ENCODE data around the gene OR4D9. TPM values are rescaled to one million over a fixed set of nuclear protein-coding genes. Genes with fewer than 3 reads are reported as not detected.

The OR4D9 gene
- total and polyA plus RNA-seq, 8 donors, result under 0.01 TPM; not detected in 7

DNA sequence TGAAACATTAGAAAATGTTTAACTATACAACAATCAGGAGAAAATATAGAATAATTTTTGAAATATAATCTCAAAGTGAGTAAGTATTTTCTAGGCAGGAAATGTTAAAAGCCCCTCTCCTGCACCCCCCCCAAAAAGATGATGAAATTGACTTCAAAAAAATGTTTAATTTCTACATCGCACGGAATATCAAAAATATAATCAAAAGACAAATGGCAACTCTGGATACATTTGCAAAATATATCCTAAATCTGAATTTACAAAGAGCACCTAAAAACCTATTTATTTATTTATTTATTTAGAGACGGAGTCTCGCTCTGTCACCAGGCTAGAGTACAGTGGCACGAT is 36.9 kb downstream of the OR4D9 start:
- intact Hi-C loops (cut with DNase I; ENCODE audit: low total_unique reads), result loop anchor here (10.0 kb wide), 1 partner anchor 127 kb away; no protein-coding TSS in a partner anchor

DNA sequence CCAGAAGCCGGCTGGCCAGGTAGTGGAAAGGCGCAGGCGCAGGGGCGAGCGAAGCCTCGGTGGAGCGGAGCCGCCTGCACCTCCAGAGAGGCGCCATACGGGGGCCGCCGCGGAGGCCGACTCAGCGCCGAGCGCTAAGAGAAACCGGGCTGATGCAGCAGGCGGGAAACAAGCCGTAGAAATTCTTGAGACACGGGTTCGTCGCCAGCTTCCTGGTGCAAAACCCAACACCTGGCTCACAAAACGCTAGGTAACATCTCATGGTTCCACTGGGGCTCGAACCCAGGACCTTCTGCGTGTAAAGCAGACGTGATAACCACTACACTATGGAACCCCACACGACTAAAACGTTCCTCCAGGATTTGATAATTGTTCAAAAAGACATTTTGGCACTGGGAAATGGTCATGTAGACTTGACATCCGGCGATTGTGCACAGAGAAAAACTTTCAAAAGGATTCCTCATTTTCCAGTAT is 39.1 kb downstream of the OR4D9 start:
- H3K27ac ChIP-seq, result peak overlapping the region; percentile 63 to 86 (median 83)
- TF ChIP-seq POLR2A (IDR thresholded peaks at IDR 0.05) (no peak), EP300 (IDR thresholded peaks at IDR 0.05) (no peak), POLR2AphosphoS5 (IDR thresholded peaks at IDR 0.05) (peak in 1 of 3 donors; percentile 71)
- TF ChIP-seq, protein P1, sequence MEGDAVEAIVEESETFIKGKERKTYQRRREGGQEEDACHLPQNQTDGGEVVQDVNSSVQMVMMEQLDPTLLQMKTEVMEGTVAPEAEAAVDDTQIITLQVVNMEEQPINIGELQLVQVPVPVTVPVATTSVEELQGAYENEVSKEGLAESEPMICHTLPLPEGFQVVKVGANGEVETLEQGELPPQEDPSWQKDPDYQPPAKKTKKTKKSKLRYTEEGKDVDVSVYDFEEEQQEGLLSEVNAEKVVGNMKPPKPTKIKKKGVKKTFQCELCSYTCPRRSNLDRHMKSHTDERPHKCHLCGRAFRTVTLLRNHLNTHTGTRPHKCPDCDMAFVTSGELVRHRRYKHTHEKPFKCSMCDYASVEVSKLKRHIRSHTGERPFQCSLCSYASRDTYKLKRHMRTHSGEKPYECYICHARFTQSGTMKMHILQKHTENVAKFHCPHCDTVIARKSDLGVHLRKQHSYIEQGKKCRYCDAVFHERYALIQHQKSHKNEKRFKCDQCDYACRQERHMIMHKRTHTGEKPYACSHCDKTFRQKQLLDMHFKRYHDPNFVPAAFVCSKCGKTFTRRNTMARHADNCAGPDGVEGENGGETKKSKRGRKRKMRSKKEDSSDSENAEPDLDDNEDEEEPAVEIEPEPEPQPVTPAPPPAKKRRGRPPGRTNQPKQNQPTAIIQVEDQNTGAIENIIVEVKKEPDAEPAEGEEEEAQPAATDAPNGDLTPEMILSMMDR (IDR thresholded peaks at IDR 0.05), result peak in 5 of 7 experiments; percentile 26 to 49 (median 34)
- intact Hi-C loops (cut with DNase I; ENCODE audit: low total_unique reads), result no loop called here

More for the DNA sequence above, 36.9 kb downstream of the OR4D9 start:
- Histone ChIP-seq H3K27ac (no peak overlapping the region), H3K9me3 (no peaks in the 10 kb centered on the region), H3K4me3 (no peak overlapping the region), H3K27me3 (no peaks in the 10 kb centered on the region), H3K36me3 (no peaks in the 10 kb centered on the region), H3K4me1 (peaks cover 0 to 27% (median 10%) of the 10 kb centered on the region in 4 donors)
- WGBS, 5 donors, result 92 to 98% (median 96%) methylated on average over 5 of the region's 5 CpGs
- no peak for DNase-seq
- no peak for TF ChIP-seq POLR2A (IDR thresholded peaks at IDR 0.05)
- TF ChIP-seq POLR2AphosphoS5 (IDR thresholded peaks at IDR 0.05), result no peak
- no peak for TF ChIP-seq EP300 (IDR thresholded peaks at IDR 0.05)
- TF ChIP-seq, protein P1 (IDR thresholded peaks at IDR 0.05), result no peak

DNA sequence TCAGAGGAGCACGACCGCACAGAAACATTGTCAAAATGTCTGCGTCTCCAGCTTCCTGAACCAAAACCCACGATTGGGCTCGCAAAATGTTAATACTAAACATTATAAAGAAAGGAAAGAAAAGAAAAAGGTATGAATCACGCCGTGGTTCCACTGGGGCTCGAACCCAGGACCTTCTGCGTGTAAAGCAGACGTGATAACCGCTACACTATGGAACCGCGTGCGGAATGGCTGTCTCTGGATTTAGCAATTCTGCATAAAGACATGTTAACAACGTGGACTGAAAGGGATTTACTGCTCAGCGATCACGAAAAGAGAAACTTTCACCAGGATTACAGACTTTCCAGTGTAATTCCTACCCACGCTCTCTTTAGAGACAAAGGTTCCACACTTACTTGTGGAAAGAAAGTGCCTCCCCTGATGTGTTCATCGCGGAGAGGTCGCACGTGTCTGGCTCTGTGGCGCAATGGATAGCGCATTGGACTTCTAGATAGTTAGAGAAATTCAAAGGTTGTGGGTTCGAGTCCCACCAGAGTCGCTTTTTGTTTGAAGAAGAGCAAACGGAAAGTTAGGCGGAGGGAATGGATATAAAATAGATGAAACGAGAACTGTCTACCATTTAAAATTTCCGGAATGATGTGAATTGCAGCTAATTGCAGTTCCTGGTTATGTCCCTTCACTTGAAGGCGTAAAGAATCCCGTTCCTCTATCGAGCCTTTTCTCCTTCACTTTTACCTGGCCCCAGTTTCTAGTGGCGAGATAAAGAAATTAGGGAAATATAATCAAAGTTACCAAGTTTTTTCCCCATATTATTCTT is 39.7 kb downstream of the OR4D9 start:
- H3K9me3 ChIP-seq, result no peaks in the 10 kb centered on the region
- intact Hi-C loops (cut with DNase I; ENCODE audit: low total_unique reads), result no loop called here
- peak overlapping the region; percentile 49 to 54 (median 54) for H3K4me3 ChIP-seq
- 1 to 4% (median 3%) methylated on average over 34 of the region's 34 CpGs for WGBS, 5 donors
- no peaks in the 10 kb centered on the region for H3K36me3 ChIP-seq
- TF ChIP-seq POLR2A (IDR thresholded peaks at IDR 0.05) (no peak), POLR2AphosphoS5 (IDR thresholded peaks at IDR 0.05) (peak; percentile 16 to 50 (median 29))
- peak; percentile 76 to 93 for DNase-seq
- peak overlapping the region; percentile 63 to 86 (median 83) for H3K27ac ChIP-seq
- H3K27me3 ChIP-seq, result no peaks in the 10 kb centered on the region
- H3K4me1 ChIP-seq, result peaks cover 0 to 34% (median 12%) of the 10 kb centered on the region in 4 donors

More for the DNA sequence above, 39.1 kb downstream of the OR4D9 start:
- Histone ChIP-seq H3K4me1 (peaks cover 0 to 27% (median 10%) of the 10 kb centered on the region in 4 donors), H3K27me3 (no peaks in the 10 kb centered on the region), H3K9me3 (no peaks in the 10 kb centered on the region), H3K4me3 (peak overlapping the region; percentile 49 to 54 (median 54)), H3K36me3 (no peaks in the 10 kb centered on the region)
- WGBS, 5 donors, result 0 to 1% (median 0%) methylated on average over 25 to 31 of the region's 31 CpGs
- peak; percentile 79 to 93 for DNase-seq

DNA sequence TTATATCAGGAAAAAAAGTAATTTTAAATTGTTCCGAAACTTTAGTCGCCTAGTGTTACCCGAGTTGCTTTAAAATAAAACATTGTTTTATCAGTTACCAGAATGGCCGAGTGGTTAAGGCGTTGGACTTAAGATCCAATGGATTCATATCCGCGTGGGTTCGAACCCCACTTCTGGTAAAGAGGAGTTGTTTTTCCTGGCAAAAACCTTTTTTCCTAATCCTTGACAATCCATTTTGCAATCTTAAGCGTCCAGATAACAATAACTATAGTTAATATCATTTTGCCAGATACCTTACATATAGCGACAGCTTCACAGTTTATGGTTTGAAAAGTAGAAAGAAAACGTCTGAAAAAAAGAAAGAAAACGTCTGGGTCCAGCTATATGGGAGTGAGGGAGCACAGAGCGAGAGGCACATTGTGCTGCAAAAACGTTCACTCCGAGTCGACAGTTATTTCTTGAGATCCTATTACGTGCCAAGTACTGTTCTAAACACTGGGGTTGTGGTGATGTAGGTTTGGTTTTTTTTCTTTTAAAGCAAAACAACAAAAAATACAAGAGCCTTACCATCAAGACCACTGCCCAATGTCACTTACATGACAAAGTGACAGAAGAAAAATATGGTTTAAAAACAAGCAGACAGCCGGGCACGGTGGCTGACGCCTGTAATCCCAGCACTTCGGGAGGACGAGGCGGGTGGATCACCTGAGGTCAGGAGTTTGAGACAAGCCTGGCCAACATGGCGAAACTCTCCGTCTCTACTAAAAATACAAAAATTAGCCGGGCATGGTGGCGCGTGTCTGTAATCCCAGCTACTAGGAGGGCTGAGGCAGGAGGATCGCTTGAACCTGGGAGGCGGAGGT is 40.6 kb downstream of the OR4D9 start:
- Histone ChIP-seq H3K9me3 (no peaks in the 10 kb centered on the region), H3K4me3 (peak overlapping the region; percentile 49 to 54 (median 54)), H3K27ac (peak overlapping the region in 4 of 5 donors; percentile 63 to 86 (median 83)), H3K27me3 (no peaks in the 10 kb centered on the region), H3K4me1 (peaks cover 0 to 42% (median 17%) of the 10 kb centered on the region in 4 donors), H3K36me3 (no peaks in the 10 kb centered on the region)
- intact Hi-C loops (cut with DNase I; ENCODE audit: low total_unique reads), result no loop called here
- peak in 1 of 2 donors; percentile 82 for DNase-seq
- TF ChIP-seq POLR2AphosphoS5 (IDR thresholded peaks at IDR 0.05) (no peak), EP300 (IDR thresholded peaks at IDR 0.05) (no peak), POLR2A (IDR thresholded peaks at IDR 0.05) (no peak)
- TF ChIP-seq, protein P1 (IDR thresholded peaks at IDR 0.05), result no peak
- 37 to 51% (median 44%) methylated on average over 30 of the region's 30 CpGs for WGBS, 5 donors

Measured in stomach (tissue), 9 donors.